VCaP (cell line): Measurements from ENCODE around the gene MAJIN.

Source experiments
- H3K27ac ChIP-seq: fragments of 450-650 bp; 2 replicates; pipeline ENCODE4 v1.5.1; 2017
- CTCF ChIP-seq: fragments of 450-650 bp; conservative IDR thresholded peaks from 2 replicates; pipeline ENCODE4 v1.5.1; 2017; ENCODE audit warnings: mild to moderate bottlenecking, moderate library complexity

The MAJIN gene

GRCh38 chr11:64898076-64898445 lies 73.8 kb downstream of the MAJIN start:
- TF ChIP-seq CTCF, result no peak
- no peak overlapping the region for H3K27ac ChIP-seq

GRCh38 chr11:64897381-64898075 lies 74.4 kb downstream of the MAJIN start:
- no peak for TF ChIP-seq CTCF

GRCh38 chr11:64896448-64897022 lies 75.4 kb downstream of the MAJIN start:
- TF ChIP-seq CTCF, result no peak
- H3K27ac ChIP-seq, result no peak overlapping the region

More at GRCh38 chr11:64897381-64898075, 74.4 kb downstream of the MAJIN start:
- H3K27ac ChIP-seq, result no peak overlapping the region

GRCh38 chr11:64894812-64895452 lies 77.0 kb downstream of the MAJIN start:
- no peak for TF ChIP-seq CTCF

GRCh38 chr11:64894070-64894811 lies 77.7 kb downstream of the MAJIN start:
- TF ChIP-seq CTCF, result peak; percentile 100
- H3K27ac ChIP-seq, result peak overlapping the region; percentile 38; the same call in 1 of the 2 replicates

More at GRCh38 chr11:64894812-64895452, 77.0 kb downstream of the MAJIN start:
- no peak overlapping the region for H3K27ac ChIP-seq

GRCh38 chr11:64893194-64894069 lies 78.5 kb downstream of the MAJIN start:
- no peak for TF ChIP-seq CTCF

More at GRCh38 chr11:64893194-64894069, 78.5 kb downstream of the MAJIN start:
- peak overlapping the region; percentile 38; the same call in 1 of the 2 replicates for H3K27ac ChIP-seq
